A673 (cell line): ENCODE measurements around the gene FIGN. TPM values are rescaled to one million over a fixed set of nuclear protein-coding genes. Genes with fewer than 3 reads are reported as not detected.

Experiments
- BruUV-seq: library from RNA; stranded (reverse); fragments of 400-500 nt; replicated peaks from 2 replicates; lab custom pipeline; 2021; lab: Mats Ljungman, UMichigan
- CTCF ChIA-PET: fragments of 300-600 bp; sonication (Branson Sonifier 250); formaldehyde crosslinking; loops from one replicate; lab custom pipeline; 2022; ENCODE audit warnings: antibody characterized with exemption; lab: Charles Lee
- POLR2A ChIA-PET: fragments of 300-600 bp; sonication (Branson Sonifier 250); formaldehyde crosslinking; loops from one replicate; lab custom pipeline; 2022; ENCODE audit warnings: antibody characterized with exemption; ENCODE audit not compliant: low non-redundant PET; lab: Charles Lee
- DNase-seq: peaks from one replicate; pipeline ENCODE4 v3.0.0-alpha.2; 2015; ENCODE audit warnings: low spot score
- H3K27ac ChIP-seq: fragments of 200-600 bp; sonication (generic); 2 replicates; pipeline ENCODE4 v1.5.1; 2016; ENCODE audit warnings: mixed run types, low read depth, mild to moderate bottlenecking, mixed read lengths, antibody characterized with exemption, low read length; ENCODE audit not compliant: poor library complexity, severe bottlenecking
- H3K27me3 ChIP-seq: fragments of 200-600 bp; sonication (generic); replicated peaks from 2 replicates; pipeline ENCODE4 v1.6.1; 2017; ENCODE audit warnings: mixed run types, low read depth, mild to moderate bottlenecking, mixed read lengths, antibody characterized with exemption, low read length; ENCODE audit not compliant: insufficient read depth, poor library complexity
- H3K36me3 ChIP-seq: fragments of 200-600 bp; sonication (generic); 2 replicates; pipeline ENCODE4 v1.6.1; 2016; ENCODE audit warnings: mixed run types, mild to moderate bottlenecking, mixed read lengths, antibody characterized with exemption, low read length; ENCODE audit not compliant: insufficient read depth, poor library complexity, severe bottlenecking
- H3K4me1 ChIP-seq: fragments of 200-600 bp; sonication (generic); 2 replicates; pipeline ENCODE4 v1.6.1; 2017; ENCODE audit warnings: mixed run types, mild to moderate bottlenecking, mixed read lengths, antibody characterized with exemption, low read length; ENCODE audit not compliant: insufficient read depth, poor library complexity, severe bottlenecking
- H3K4me3 ChIP-seq: fragments of 200-600 bp; sonication (generic); 2 replicates; pipeline ENCODE4 v1.5.1; 2016; ENCODE audit warnings: low read depth, mixed run types, mild to moderate bottlenecking, mixed read lengths, low read length; ENCODE audit not compliant: poor library complexity, severe bottlenecking
- H3K9me3 ChIP-seq: fragments of 200-600 bp; sonication (generic); 2 replicates; pipeline ENCODE4 v1.6.1; 2016; ENCODE audit warnings: mixed run types, low read depth, mild to moderate bottlenecking, mixed read lengths, antibody characterized with exemption, low read length; ENCODE audit not compliant: poor library complexity, severe bottlenecking
- EZH2 ChIP-seq: fragments of 200-600 bp; sonication (generic); IDR thresholded peaks from 2 replicates; pipeline ENCODE4 v1.6.1; 2017; ENCODE audit warnings: borderline replicate concordance, low read depth, mild to moderate bottlenecking, mixed read lengths, antibody characterized with exemption, low read length; ENCODE audit not compliant: poor library complexity, severe bottlenecking
- intact Hi-C: fragments of 100-400 bp; cut with micrococcal nuclease; formaldehyde crosslinking; loops from one replicate; pipeline ENCODE4 v1.10.0; 2022; ENCODE audit not compliant: unreplicated experiment
- total RNA-seq: library from RNA; stranded (reverse); gene quantifications from 2 replicates; pipeline ENCODE4 v1.2.3, GENCODE V29; 2021
- TF ChIP-seq, protein P1 (sequence below): fragments of 300-800, 200-600 bp; sonication (generic); conservative IDR thresholded peaks from 2 replicates; pipeline ENCODE4 v1.5.1; 2017; ENCODE audit warnings: low read depth, mild to moderate bottlenecking, antibody characterized with exemption, low read length, moderate library complexity, mixed read lengths

The FIGN gene
- total RNA-seq, 1 experiment from 2014 or later, result 0.24 TPM

DNA sequence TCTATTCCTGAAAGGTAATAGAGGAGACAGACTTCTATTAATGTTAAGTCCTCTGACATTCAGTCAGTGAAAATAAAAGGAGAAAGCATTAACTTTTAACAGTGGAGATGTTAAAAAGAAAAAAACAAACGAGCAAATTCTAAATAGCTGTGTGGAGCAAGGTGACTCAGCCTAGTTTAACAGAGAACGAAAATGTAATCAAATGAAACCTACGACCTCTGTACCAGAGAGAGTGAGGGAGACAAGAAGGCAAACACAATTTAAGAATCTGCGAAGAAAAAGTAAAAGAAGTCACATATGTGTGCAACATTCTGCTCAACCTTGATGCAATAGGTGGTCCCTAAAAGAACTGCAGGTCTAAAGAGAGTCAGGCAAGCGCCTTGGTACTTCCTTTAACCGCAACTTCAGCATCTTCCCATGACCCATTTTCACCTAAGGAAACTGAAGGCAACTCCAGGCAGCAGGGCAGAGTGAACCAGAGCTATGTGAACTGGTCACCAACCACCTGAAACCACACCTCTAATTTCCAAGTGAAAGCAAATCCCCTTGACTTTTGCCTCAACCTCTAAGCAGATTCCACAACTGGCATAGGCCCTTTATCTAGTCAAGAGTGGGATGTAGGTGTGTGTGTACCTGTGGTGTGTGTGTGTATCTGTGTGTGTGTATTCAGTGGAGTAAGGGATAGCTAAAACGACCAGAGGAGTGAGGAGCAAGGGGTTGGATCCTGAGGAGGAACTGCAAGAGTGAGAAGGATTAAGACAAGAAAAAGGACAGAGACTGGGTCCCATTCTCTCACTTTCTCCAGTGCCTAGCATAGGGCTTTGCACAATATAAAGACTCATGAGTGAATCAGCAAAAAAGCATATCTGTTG lies 43.0 kb downstream of the FIGN start:
- no TSS peak for BruUV-seq
- Histone ChIP-seq H3K4me3 (no peak overlapping the region), H3K36me3 (no peaks in the 10 kb centered on the region), H3K27me3 (peaks cover 53% of the 10 kb centered on the region), H3K4me1 (no peaks in the 10 kb centered on the region), H3K27ac (no peak overlapping the region), H3K9me3 (no peaks in the 10 kb centered on the region)
- no peak for TF ChIP-seq EZH2
- TF ChIP-seq, protein P1, sequence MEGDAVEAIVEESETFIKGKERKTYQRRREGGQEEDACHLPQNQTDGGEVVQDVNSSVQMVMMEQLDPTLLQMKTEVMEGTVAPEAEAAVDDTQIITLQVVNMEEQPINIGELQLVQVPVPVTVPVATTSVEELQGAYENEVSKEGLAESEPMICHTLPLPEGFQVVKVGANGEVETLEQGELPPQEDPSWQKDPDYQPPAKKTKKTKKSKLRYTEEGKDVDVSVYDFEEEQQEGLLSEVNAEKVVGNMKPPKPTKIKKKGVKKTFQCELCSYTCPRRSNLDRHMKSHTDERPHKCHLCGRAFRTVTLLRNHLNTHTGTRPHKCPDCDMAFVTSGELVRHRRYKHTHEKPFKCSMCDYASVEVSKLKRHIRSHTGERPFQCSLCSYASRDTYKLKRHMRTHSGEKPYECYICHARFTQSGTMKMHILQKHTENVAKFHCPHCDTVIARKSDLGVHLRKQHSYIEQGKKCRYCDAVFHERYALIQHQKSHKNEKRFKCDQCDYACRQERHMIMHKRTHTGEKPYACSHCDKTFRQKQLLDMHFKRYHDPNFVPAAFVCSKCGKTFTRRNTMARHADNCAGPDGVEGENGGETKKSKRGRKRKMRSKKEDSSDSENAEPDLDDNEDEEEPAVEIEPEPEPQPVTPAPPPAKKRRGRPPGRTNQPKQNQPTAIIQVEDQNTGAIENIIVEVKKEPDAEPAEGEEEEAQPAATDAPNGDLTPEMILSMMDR, result no peak
- DNase-seq, result no peak
- POLR2A ChIA-PET, result no interaction called here
- CTCF ChIA-PET, result no interaction called here
- intact Hi-C loops, result no loop called here

DNA sequence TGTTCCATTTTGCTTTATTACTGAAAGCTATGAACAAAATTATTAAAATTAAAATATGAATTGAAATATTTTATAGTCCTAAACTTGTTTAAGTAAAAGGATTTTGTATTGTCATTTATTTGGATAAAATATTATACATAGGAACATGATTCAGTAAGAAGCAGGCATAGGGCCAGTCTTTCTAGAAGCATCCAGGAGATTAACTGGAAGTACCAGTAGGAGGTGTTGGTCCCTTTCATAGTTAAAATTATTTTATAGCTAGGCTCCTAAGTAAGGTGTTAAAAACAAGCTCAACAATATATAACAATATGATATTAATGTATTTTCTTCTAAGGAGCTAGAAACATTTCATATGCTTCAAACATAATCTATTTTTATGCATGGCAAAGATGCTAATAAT lies 43.7 kb downstream of the FIGN start:
- no peaks in the 10 kb centered on the region for H3K4me1 ChIP-seq
- no TSS peak for BruUV-seq
- H3K9me3 ChIP-seq, result no peaks in the 10 kb centered on the region
- ChIA-PET POLR2A (no interaction called here), CTCF (no interaction called here)
- H3K27ac ChIP-seq, result no peak overlapping the region
- no peak for TF ChIP-seq EZH2
- TF ChIP-seq, protein P1, result no peak
- no peaks in the 10 kb centered on the region for H3K36me3 ChIP-seq
- intact Hi-C loops, result no loop called here
- DNase-seq, result no peak
- no peak overlapping the region for H3K4me3 ChIP-seq
- peaks cover 46% of the 10 kb centered on the region for H3K27me3 ChIP-seq

DNA sequence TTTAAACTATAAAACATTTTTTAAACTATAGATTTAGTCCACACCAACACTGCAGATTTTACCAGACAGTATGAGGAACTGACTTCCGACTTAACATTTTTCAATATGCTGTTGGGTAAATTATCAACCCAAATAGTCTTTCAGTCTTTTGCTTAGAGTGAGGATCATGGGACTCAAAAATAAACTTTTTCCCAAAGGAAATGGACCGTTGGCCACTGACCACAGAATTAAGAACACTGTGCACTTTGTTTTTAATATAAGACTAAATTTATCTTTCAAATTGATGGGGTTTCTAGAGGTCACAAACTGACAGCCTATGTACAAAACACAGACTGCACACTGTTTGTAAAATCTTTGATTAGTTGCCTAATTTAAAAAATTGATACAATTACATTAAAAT lies 44.9 kb downstream of the FIGN start:
- ChIA-PET POLR2A (no interaction called here), CTCF (no interaction called here)
- no TSS peak for BruUV-seq
- Histone ChIP-seq H3K27me3 (peaks cover 46% of the 10 kb centered on the region), H3K4me1 (no peaks in the 10 kb centered on the region), H3K9me3 (no peaks in the 10 kb centered on the region), H3K36me3 (no peaks in the 10 kb centered on the region), H3K4me3 (no peak overlapping the region), H3K27ac (no peak overlapping the region)
- TF ChIP-seq, protein P1, result no peak
- no peak for TF ChIP-seq EZH2
- no peak for DNase-seq
- intact Hi-C loops, result no loop called here
